Breast epithelium (tissue), 4 donors: ENCODE data around the gene METTL24. TPM values are rescaled to one million over a fixed set of nuclear protein-coding genes. Genes with fewer than 3 reads are reported as not detected.

Source experiments
- DNase-seq, 2 donors: peaks; one replicate each; pipeline ENCODE4 v3.0.0-alpha.2; 2019; ENCODE audit warnings: low spot score in 2 of 2
- H3K27ac ChIP-seq, 2 donors: fragments of 200-600 bp; sonication (generic) in 1 of 2; one replicate each; pipeline ENCODE4 v1.5.1; 2016 to 2019; ENCODE audit warnings: mild to moderate bottlenecking in 1 of 2
- H3K27me3 ChIP-seq, 2 donors: fragments of 200-600 bp; sonication (generic) in 1 of 2; one replicate each; pipeline versions ENCODE4 v1.5.1 to v1.6.0; 2017 to 2019; ENCODE audit warnings: control low read depth in 1 of 2, mild to moderate bottlenecking in 1 of 2
- H3K36me3 ChIP-seq: fragments of 200-600 bp; one replicate; pipeline ENCODE4 v1.5.1; 2019
- H3K4me1 ChIP-seq, 2 donors: fragments of 200-600 bp; sonication (generic); one replicate each; pipeline ENCODE4 v1.5.1; 2016 to 2019; ENCODE audit warnings: control low read depth in 1 of 2
- H3K4me3 ChIP-seq, 3 donors: fragments of 200-600 bp; sonication (generic); 1 replicate in 2 of 3; 2 replicates in 1 of 3; pipeline ENCODE4 v1.5.1; 2016 to 2019; ENCODE audit warnings: mild to moderate bottlenecking in 3 of 3, moderate library complexity in 2 of 3
- H3K9me3 ChIP-seq, 2 donors: fragments of 200-600 bp; sonication (generic) in 1 of 2; one replicate each; pipeline ENCODE4 v1.5.1; 2016 to 2019; ENCODE audit warnings: control low read depth in 1 of 2
- CTCF ChIP-seq, 3 donors: fragments of 450-650 bp; IDR thresholded peaks; one replicate each; pipeline ENCODE4 v1.5.1; 2016 to 2017; ENCODE audit warnings: antibody characterized with exemption in 3 of 3, mild to moderate bottlenecking in 3 of 3, moderate library complexity in 3 of 3
- POLR2A ChIP-seq: fragments of 450-650 bp; IDR thresholded peaks from one replicate; pipeline ENCODE4 v1.6.1; 2016; ENCODE audit warnings: antibody characterized with exemption, mild to moderate bottlenecking, moderate library complexity
- POLR2AphosphoS5 ChIP-seq, 3 donors: sonication (generic); formaldehyde crosslinking; IDR thresholded peaks; one replicate each; pipeline ENCODE4 v1.6.1; 2017; ENCODE audit warnings: antibody characterized with exemption in 3 of 3
- intact Hi-C: fragments of 100-400 bp; cut with DNase I; formaldehyde crosslinking; loops from one replicate; pipeline ENCODE4 v1.15.1; 2023; ENCODE audit warnings: low total_unique reads
- total RNA-seq, 3 donors: library from RNA; depleted of rRNA; stranded (reverse); fragments of >200 nt; gene quantifications; one replicate each; pipeline ENCODE4 v1.1.0, GENCODE V29; 2016

The METTL24 gene
- total RNA-seq, 3 donors from 2014 or later = 0.96 to 6.6 (median 3.4) TPM

DNA sequence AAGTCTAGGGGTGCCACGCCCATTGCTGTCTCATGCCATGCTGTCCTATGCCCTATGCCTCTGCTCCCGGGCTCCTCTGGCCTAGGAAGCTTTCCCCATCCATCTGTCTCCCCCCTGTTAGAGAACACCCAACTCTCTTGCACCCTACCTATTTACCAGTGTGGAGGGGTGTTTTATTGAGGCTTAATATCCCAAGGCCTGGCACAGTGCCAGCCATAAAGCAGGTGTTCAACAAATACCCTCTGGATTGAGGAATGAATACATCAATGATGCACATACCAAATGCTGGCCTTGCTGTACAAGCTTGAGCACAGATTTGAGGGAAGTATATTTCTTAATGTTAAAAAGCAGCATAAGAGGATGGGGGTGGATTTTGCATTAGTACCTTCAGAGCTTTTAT, 38.3 kb downstream of the METTL24 start:
- H3K27me3 ChIP-seq = no peaks in the 10 kb centered on the region
- H3K9me3 ChIP-seq = no peaks in the 10 kb centered on the region
- no peak overlapping the region for H3K4me3 ChIP-seq
- TF ChIP-seq CTCF (IDR thresholded peaks at IDR 0.05) (no peak), POLR2A (no peak), POLR2AphosphoS5 (IDR thresholded peaks at IDR 0.05) (no peak)
- H3K36me3 ChIP-seq = no peaks in the 10 kb centered on the region
- H3K27ac ChIP-seq = no peak overlapping the region
- DNase-seq = no peak
- no peaks in the 10 kb centered on the region for H3K4me1 ChIP-seq
- intact Hi-C loops = loop anchor here (5.0 kb wide), 1 partner anchor 147 kb away; no protein-coding TSS in a partner anchor

DNA sequence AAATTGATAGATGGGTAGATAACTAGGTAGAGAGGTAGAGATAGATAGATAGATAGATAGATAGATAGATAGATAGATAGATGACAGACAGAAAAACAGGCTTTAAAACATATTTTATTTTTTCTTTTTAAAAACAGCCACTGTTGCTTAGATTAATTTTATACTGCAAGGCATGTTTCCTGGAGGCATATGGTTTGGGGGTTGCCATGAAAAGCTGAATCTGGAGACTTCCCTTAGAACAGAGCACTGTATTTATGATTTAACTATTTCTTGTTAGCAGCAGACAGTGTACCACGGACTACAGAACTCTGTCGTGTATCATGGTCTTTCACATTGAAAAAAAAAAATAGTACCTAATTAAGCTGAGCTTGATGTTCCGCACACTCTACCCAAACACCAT, 38.8 kb downstream of the METTL24 start:
- Histone ChIP-seq H3K4me1 (no peaks in the 10 kb centered on the region), H3K27ac (no peak overlapping the region), H3K36me3 (no peaks in the 10 kb centered on the region), H3K4me3 (no peak overlapping the region), H3K27me3 (no peaks in the 10 kb centered on the region), H3K9me3 (no peaks in the 10 kb centered on the region)
- intact Hi-C loops = no loop called here
- no peak for DNase-seq
- no peak for TF ChIP-seq POLR2AphosphoS5 (IDR thresholded peaks at IDR 0.05)
- TF ChIP-seq CTCF (IDR thresholded peaks at IDR 0.05) = no peak
- TF ChIP-seq POLR2A = no peak

GRCh38 chr6:110318971-110319370, 39.2 kb downstream of the METTL24 start:
- no peak overlapping the region for H3K4me3 ChIP-seq
- no peak overlapping the region for H3K27ac ChIP-seq
- intact Hi-C loops = no loop called here
- no peak for DNase-seq
- H3K36me3 ChIP-seq = no peaks in the 10 kb centered on the region
- H3K4me1 ChIP-seq = no peaks in the 10 kb centered on the region
- H3K9me3 ChIP-seq = no peaks in the 10 kb centered on the region
- H3K27me3 ChIP-seq = no peaks in the 10 kb centered on the region
- TF ChIP-seq POLR2A (no peak), POLR2AphosphoS5 (IDR thresholded peaks at IDR 0.05) (no peak), CTCF (IDR thresholded peaks at IDR 0.05) (no peak)

GRCh38 chr6:110317646-110318045, 40.5 kb downstream of the METTL24 start:
- DNase-seq = no peak
- Histone ChIP-seq H3K9me3 (no peaks in the 10 kb centered on the region), H3K27ac (no peak overlapping the region), H3K4me3 (no peak overlapping the region), H3K4me1 (no peaks in the 10 kb centered on the region), H3K36me3 (no peaks in the 10 kb centered on the region), H3K27me3 (no peaks in the 10 kb centered on the region)
- TF ChIP-seq POLR2A = no peak
- TF ChIP-seq CTCF (IDR thresholded peaks at IDR 0.05) = no peak
- TF ChIP-seq POLR2AphosphoS5 (IDR thresholded peaks at IDR 0.05) = no peak
- intact Hi-C loops = no loop called here

- Histone ChIP-seq H3K27me3 (no peaks in the 10 kb centered on the region), H3K4me1 (no peaks in the 10 kb centered on the region), H3K4me3 (no peak overlapping the region), H3K9me3 (no peaks in the 10 kb centered on the region), H3K27ac (no peak overlapping the region), H3K36me3 (no peaks in the 10 kb centered on the region)
- no peak for DNase-seq
- intact Hi-C loops = no loop called here
- TF ChIP-seq POLR2AphosphoS5 (IDR thresholded peaks at IDR 0.05) (no peak), CTCF (IDR thresholded peaks at IDR 0.05) (no peak), POLR2A (no peak)
These were observed 41.0 kb downstream of the METTL24 start for GRCh38 chr6:110317189-110317588.
